DOHH2 (cell line): ENCODE measurements around the gene TMEM217.

Source experiments
- H3F3A ChIP-seq: fragments of 200-600 bp; sonication (generic), shearing (Covaris generic); 2 replicates; pipeline ENCODE4 v1.6.0; 2016; ENCODE audit warnings: antibody characterized with exemption, mild to moderate bottlenecking; ENCODE audit not compliant: control insufficient read depth, insufficient read depth
- H3K27ac ChIP-seq: fragments of 200-600 bp; sonication (generic); 2 replicates; pipeline ENCODE4 v1.5.1; 2014; ENCODE audit warnings: low read depth, mild to moderate bottlenecking, low read length, moderate library complexity
- H3K27me3 ChIP-seq: fragments of 200-600 bp; sonication (generic); 2 replicates; pipeline ENCODE4 v1.6.1; 2014; ENCODE audit warnings: mild to moderate bottlenecking, low read length, mixed read lengths; ENCODE audit not compliant: control insufficient read depth
- H3K36me3 ChIP-seq: fragments of 200-600 bp; sonication (generic); 2 replicates; pipeline ENCODE4 v1.6.1; 2014; ENCODE audit warnings: mild to moderate bottlenecking, low read length, moderate library complexity, mixed read lengths; ENCODE audit not compliant: control insufficient read depth
- H3K4me1 ChIP-seq: fragments of 200-600 bp; sonication (generic); 2 replicates; pipeline ENCODE4 v1.6.1; 2014; ENCODE audit warnings: mild to moderate bottlenecking, low read length, mixed read lengths; ENCODE audit not compliant: control insufficient read depth
- H3K4me2 ChIP-seq: fragments of 200-600 bp; sonication (generic); 2 replicates; pipeline ENCODE4 v1.6.0; 2014; ENCODE audit warnings: mild to moderate bottlenecking, low read length, moderate library complexity
- H3K4me3 ChIP-seq: fragments of 200-600 bp; sonication (generic); 2 replicates; pipeline ENCODE4 v1.5.1; 2014; ENCODE audit warnings: mild to moderate bottlenecking, low read length, mixed read lengths
- H3K79me2 ChIP-seq: fragments of 200-600 bp; sonication (generic); 2 replicates; pipeline ENCODE4 v1.6.1; 2014; ENCODE audit warnings: mild to moderate bottlenecking, low read length, mixed read lengths; ENCODE audit not compliant: control insufficient read depth
- H3K9me2 ChIP-seq: fragments of 200-600 bp; sonication (generic); replicated peaks from 2 replicates; pipeline ENCODE4 v1.6.1; 2014; ENCODE audit warnings: mild to moderate bottlenecking, low read length, mixed read lengths; ENCODE audit not compliant: control insufficient read depth
- H3K9me3 ChIP-seq: fragments of 200-600 bp; sonication (generic); 2 replicates; pipeline ENCODE4 v1.6.1; 2014; ENCODE audit warnings: antibody characterized with exemption, low read length, mixed read lengths; ENCODE audit not compliant: control insufficient read depth, insufficient read depth
- H4K20me1 ChIP-seq: fragments of 200-600 bp; sonication (generic); 2 replicates; pipeline ENCODE4 v1.6.0; 2014; ENCODE audit warnings: low read depth, mild to moderate bottlenecking, antibody characterized with exemption, low read length, moderate library complexity; ENCODE audit not compliant: control insufficient read depth, insufficient read depth
- CTCF ChIP-seq: fragments of 200-600 bp; sonication (generic); IDR thresholded peaks from one replicate; pipeline ENCODE4 v1.5.1; 2014; ENCODE audit warnings: antibody characterized with exemption, mild to moderate bottlenecking, low read depth, low read length; ENCODE audit not compliant: poor library complexity, severe bottlenecking
- EZH2phosphoT487 ChIP-seq: fragments of 200-600 bp; sonication (generic); IDR thresholded peaks from 2 replicates; pipeline ENCODE4 v1.6.1; 2017; ENCODE audit warnings: borderline replicate concordance, mild to moderate bottlenecking, antibody characterized with exemption, low read length, moderate library complexity, mixed read lengths

TMEM217 gene

GRCh38 chr6:37169496-37170272 is 88.3 kb downstream of the TMEM217 start, which contains the start of gene PIM1:
Gene PIM1 (plus strand): TSS chr6:37170152. CDS start chr6:37170576, 424 bp downstream.
- Histone ChIP-seq H3K79me2 (peaks cover 33% of the 10 kb centered on the region), H3K4me1 (peaks cover 22% of the 10 kb centered on the region), H4K20me1 (peaks cover 16% of the 10 kb centered on the region), H3K27ac (peak within 1 kb of the TSS; percentile 63), H3K4me2 (peak within 1 kb of the TSS; percentile 94), H3K9me2 (no peaks in the 10 kb centered on the region), H3K4me3 (peak within 1 kb of the TSS; percentile 89), H3K27me3 (no peaks in the 10 kb centered on the region), H3F3A (peaks cover 15% of the 10 kb centered on the region), H3K9me3 (no peaks in the 10 kb centered on the region), H3K36me3 (peaks cover 44% of the 10 kb centered on the region)
- TF ChIP-seq CTCF (no peak), EZH2phosphoT487 (no peak)

- H3K4me1 ChIP-seq, result peaks cover 22% of the 10 kb centered on the region
- H3K4me3 ChIP-seq, result peak overlapping the region; percentile 80
- TF ChIP-seq CTCF, result no peak
- no peak for TF ChIP-seq EZH2phosphoT487
- no peaks in the 10 kb centered on the region for H3K27me3 ChIP-seq
- peak overlapping the region; percentile 44 for H3K27ac ChIP-seq
- no peaks in the 10 kb centered on the region for H3K9me3 ChIP-seq
- H4K20me1 ChIP-seq, result peaks cover 15% of the 10 kb centered on the region
- peak overlapping the region; percentile 94 for H3K4me2 ChIP-seq
- peaks cover 15% of the 10 kb centered on the region for H3F3A ChIP-seq
- H3K79me2 ChIP-seq, result peaks cover 33% of the 10 kb centered on the region
- H3K36me3 ChIP-seq, result peaks cover 37% of the 10 kb centered on the region
- no peaks in the 10 kb centered on the region for H3K9me2 ChIP-seq
Measured at GRCh38 chr6:37168811-37169495, 89.0 kb downstream of the TMEM217 start.

- peaks cover 25% of the 10 kb centered on the region for H3K4me1 ChIP-seq
- no peak for TF ChIP-seq EZH2phosphoT487
- TF ChIP-seq CTCF, result no peak
- H3K27ac ChIP-seq, result no peak overlapping the region
- peaks cover 30% of the 10 kb centered on the region for H3K79me2 ChIP-seq
- peak overlapping the region; percentile 94 for H3K4me2 ChIP-seq
- no peaks in the 10 kb centered on the region for H3K9me2 ChIP-seq
- H3K27me3 ChIP-seq, result no peaks in the 10 kb centered on the region
- peak overlapping the region; percentile 80 for H3K4me3 ChIP-seq
- peaks cover 18% of the 10 kb centered on the region for H3F3A ChIP-seq
- H3K9me3 ChIP-seq, result no peaks in the 10 kb centered on the region
- H3K36me3 ChIP-seq, result peaks cover 30% of the 10 kb centered on the region
- peaks cover 9% of the 10 kb centered on the region for H4K20me1 ChIP-seq
Measured at GRCh38 chr6:37168163-37168758, 89.7 kb downstream of the TMEM217 start.
